22Rv1 (cell line): ENCODE measurements around the gene KCNQ5.

ENCODE experiments used
- CTCF ChIP-seq: fragments of 450-650 bp; IDR thresholded peaks from 2 replicates; pipeline ENCODE4 v1.5.1; 2017; ENCODE audit warnings: mild to moderate bottlenecking
- ZFX ChIP-seq: fragments of 450-650 bp; IDR thresholded peaks from 2 replicates; pipeline ENCODE4 v1.6.1; 2017; ENCODE audit warnings: antibody characterized with exemption, borderline replicate concordance

- no peak for TF ChIP-seq CTCF
- TF ChIP-seq ZFX, result no peak
Measured at GRCh38 chr6:72672906-72673305, 51.0 kb downstream of the KCNQ5 start.
